OCI-M1 (cell line): Measurements from ENCODE around the gene CPNE9.

Source experiments
- DNase-seq: peaks from one replicate; lab custom pipeline; 2025; lab: John Stamatoyannopoulos, UW

The CPNE9 gene

DNA sequence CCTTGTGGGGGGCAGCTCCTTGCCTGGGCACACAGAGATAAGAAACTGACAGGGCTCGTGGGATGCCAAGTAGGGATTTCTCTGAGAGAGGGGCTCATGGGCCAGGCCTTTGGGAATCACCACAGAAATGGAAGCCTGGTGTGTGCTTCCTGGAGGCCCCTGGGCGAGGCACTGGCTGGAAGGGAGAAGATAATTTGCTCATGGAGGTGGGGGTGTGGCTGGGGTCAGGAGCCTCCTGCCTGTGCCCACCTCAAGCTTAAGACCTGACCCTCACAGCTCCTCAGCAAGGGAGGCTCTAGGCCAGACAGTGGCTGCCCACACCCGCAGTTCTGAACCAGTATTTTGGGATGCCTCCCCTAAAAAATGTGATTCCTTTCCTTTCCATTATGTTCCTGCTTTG, 16.9 kb upstream of the CPNE9 start:
- DNase-seq, result no peak

DNA sequence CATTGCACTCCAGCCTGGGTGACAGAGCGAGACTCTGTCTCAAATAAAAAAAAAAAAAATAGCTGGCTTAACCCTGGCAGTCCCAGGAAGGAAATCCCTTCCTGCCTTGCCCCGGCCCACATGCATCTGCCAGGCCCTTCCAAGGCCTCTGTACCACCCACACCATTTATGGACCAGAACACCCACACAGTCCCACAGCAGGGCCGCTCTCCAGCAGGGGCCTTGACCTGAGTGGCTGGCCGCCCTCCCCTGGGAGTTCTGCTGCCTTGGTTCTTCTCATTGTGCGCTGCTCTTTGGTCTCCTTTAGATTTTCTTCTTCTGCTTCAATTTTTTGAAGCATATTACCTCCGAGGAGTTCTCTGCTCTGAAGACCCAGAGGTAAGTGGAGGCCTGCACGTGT, 16.1 kb upstream of the CPNE9 start:
- DNase-seq, result no peak

- DNase-seq, result no peak
Observed at GRCh38 chr3:9688961-9689360, 14.7 kb upstream of the CPNE9 start.

DNA sequence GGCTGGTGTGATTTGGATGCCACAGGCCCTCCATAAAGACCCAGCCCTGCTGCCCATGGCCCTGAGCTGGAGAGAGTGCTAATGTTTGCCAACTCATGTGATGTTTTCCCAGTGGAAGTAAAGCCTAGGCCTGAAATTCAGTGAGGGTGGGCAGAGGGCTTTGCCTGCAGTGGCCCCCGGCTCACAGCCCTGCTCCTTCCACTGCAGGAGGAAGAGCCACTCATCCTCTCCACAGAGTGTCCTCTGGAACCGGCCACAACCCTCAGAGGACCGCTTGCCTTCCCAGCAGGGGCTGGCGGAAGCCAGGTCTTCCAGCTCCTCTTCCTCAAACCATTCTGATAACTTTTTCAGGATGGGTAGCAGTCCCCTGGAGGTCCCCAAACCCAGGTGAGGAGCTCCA, 13.9 kb upstream of the CPNE9 start:
- DNase-seq, result no peak

- DNase-seq, result peak; percentile 38
Observed at GRCh38 chr3:9690451-9691450, 12.9 kb upstream of the CPNE9 start.

- DNase-seq, result no peak
Observed at GRCh38 chr3:9691636-9692035, 12.0 kb upstream of the CPNE9 start.

DNA sequence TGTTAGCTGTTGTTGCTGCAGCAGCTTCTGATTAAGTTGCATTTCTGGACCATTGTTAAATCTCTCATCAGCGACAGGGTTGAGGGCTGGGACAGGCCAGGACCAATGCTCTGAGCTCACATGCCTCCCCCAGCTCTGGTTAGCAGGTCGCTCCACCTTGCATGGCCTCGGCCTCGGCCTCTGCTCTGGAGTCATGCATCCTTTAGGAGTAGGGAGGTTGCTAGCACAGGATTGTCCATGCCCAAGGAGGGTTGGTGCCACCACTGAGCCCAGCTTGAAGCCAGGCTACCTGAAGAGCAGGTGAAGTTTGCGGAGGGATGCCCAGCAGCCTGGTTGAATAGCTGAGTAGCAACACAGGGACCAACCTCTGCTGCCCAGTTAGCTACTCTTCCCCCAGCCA, 11.2 kb upstream of the CPNE9 start:
- DNase-seq, result no peak

DNA sequence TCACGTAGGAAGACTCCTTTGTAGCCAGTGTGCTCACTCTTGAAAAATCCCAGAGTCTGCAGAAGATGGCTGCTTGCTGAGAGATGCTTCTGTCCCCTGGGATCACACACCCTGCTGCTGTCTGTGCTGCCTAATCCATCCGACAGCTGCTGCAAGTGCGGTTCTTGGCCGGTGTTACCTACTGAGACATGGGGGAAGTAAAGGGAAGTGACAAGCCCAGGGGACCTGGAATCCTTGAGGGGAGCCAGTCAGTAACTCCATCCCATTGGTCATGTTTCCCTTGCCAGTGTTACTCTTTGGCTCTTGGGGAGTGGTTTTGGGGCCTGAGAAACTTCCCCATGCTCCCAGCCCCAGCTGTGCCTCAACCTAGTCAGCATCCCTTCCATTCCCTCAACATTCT, 8.3 kb upstream of the CPNE9 start:
- no peak for DNase-seq

DNA sequence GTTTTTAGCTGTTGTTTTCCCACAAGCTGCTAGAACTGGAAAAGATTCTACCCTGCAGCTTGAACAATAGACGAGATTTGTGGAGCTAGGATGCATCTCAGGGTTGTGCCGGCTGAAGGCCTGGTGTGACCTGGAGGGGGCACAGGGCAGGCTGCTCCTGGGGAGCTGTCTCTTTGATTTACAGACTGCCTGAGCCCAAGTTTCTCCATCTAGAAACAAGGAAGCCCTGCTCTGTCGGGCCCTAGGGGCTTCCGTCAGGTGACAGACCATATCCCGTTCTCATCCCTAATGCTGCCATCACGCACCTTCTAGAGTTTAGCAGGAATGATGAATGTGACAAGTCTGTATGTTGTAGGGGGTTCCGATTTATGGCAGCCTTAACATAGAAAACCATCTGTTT, 7.9 kb upstream of the CPNE9 start:
- DNase-seq, result no peak

- no peak for DNase-seq
Observed at GRCh38 chr3:9696480-9697220, 7.0 kb upstream of the CPNE9 start.

GRCh38 chr3:9697892-9698291, 5.7 kb upstream of the CPNE9 start:
- no peak for DNase-seq

- DNase-seq, result no peak
Observed at GRCh38 chr3:9698293-9698692, 5.3 kb upstream of the CPNE9 start.

- DNase-seq, result no peak
Observed at GRCh38 chr3:9700536-9700935, 3.1 kb upstream of the CPNE9 start.

DNA sequence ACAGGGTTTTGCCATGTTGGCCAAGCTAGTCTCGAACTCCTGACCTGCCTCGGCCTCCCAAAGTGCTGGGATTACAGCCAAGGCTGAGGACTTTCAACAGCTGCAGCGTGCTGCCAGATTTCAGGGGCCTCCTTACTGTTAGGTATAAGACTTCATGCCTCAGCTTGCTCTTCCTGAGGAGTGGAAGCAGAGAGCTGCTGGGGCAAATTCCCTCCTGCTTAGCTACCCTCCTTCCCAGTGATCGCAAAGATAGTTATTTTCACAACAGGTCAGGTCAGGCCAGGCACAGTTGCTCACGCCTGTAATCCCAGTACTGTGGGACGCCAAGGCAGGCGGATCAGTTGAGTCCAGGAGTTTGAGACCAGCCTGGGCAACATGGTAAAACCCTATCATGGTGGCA, 2.6 kb upstream of the CPNE9 start:
- DNase-seq, result no peak

DNA sequence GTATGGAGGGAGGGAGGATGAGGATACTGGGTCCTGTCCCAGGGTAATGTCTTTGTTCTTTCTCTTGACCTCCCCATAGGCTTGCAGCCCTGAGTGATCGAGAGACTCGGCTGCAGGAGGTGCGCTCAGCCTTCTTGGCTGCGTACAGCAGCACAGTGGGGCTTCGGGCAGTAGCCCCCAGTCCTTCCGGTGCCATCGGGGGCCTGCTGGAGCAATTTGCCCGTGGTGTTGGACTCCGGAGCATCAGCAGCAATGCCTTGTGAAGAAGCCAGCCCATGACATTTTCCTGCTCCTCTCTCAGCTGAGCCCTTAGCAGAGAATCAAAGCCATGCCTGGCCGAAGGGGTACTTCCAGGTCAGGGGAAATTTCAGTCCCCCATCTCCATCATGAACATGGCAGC, 1.9 kb upstream of the CPNE9 start:
- no peak for DNase-seq

DNA sequence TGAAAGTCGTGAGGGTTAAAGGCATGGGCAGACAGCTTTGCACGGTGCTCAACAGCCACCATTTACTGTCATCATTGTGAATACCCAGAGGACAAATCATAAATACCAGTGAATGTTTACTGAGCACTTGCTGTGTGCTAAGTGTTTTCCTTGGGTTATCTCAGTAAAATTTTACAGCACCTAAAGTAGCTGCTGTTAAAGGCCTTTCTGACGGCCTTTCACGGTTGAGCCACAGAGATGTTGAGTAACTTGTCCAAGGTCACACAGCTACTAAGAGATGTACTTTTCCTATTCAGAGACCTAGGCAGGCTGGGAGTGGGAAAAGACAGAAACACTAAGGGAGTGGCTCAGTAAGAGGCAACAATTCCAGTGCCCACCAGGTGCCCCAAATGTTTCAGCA, 393 bp upstream of the CPNE9 start:
- DNase-seq, result no peak

GRCh38 chr3:9704347-9705322, 1.0 kb downstream of the CPNE9 start:
- peak; percentile 24 for DNase-seq

DNA sequence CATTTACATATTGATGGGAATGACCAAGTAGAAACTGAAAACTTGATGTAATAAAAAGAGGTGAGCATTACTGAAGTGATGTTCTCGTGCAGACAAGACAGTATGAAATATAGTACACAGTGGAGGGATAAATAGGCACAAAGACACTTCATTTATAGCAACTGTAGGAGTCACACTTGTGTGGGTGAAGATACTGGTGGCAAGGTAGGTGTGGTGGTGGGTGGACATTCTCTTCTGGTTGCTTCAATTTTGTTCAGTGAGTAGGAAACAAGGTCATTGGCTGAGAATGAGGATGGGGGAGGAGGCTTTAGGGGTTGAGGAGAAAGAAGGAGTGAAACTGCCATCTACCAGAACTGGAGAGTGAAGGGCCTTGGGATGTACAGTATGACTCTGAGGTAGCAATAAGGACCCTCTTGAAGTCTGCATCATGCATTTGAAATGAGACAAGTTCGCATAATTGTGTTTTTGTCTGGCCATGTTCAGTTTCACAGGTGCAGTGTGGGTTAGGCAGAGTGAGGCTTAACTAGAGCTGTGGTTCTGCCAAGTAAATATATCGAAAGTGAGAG, 6.6 kb downstream of the CPNE9 start:
- DNase-seq, result no peak

GRCh38 chr3:9712415-9712814, 8.8 kb downstream of the CPNE9 start:
- no peak for DNase-seq

- DNase-seq, result no peak
Observed at GRCh38 chr3:9713142-9713541, 9.5 kb downstream of the CPNE9 start.

- DNase-seq, result peak; percentile 53
Observed at GRCh38 chr3:9715136-9715535, 11.5 kb downstream of the CPNE9 start.
